Panc1 (cell line): ENCODE data around the gene DAB2IP.

Source experiments
- SIN3A ChIP-seq: IDR thresholded peaks from 2 replicates; pipeline ENCODE4 v1.6.1; 2012; ENCODE audit warnings: low read depth, mild to moderate bottlenecking, low read length, moderate library complexity, borderline replicate concordance; ENCODE audit not compliant: insufficient read depth
- TF ChIP-seq, protein P1 (sequence below): fragments of 450-650 bp; IDR thresholded peaks from 2 replicates; pipeline ENCODE4 v1.5.1; 2017; ENCODE audit warnings: mild to moderate bottlenecking

DNA sequence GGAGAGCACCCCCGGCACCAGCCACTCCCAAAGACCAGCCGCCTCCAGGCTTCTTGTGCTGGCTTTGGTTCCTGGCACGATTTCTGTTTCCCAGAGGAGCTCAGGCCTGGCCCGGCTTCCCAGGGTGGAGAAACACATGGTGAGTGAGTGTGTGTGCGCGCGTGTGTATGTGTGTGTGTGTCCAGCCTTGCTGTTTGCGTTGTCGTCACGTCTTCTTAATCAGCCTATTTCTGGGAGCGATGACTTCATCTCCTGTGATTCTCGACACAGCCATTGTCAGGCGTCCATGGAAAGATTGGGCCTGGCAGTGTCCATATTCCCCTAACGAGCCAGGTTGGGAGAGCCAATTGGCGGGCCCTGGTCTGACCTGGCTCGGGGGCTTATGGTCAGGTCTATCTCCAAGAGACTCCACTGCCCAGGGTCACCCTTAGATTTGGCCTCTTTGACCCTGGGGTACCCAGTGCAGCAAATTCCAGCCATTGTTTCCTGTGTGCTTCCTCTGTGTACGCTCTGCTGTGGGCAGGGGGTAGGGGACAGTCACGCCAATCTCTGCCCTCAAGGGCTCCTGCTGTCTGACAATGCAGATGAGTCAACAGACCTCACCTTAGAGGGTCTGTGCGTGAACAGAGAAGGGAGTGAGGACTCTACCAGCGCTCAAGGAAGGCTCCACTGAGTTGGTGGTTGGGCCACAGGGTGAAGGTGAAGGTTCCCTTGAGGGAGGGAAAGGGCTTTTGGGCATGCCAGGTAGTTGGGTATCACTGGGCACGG is 73.8 kb downstream of the DAB2IP start:
- no peak for TF ChIP-seq SIN3A
- TF ChIP-seq, protein P1, sequence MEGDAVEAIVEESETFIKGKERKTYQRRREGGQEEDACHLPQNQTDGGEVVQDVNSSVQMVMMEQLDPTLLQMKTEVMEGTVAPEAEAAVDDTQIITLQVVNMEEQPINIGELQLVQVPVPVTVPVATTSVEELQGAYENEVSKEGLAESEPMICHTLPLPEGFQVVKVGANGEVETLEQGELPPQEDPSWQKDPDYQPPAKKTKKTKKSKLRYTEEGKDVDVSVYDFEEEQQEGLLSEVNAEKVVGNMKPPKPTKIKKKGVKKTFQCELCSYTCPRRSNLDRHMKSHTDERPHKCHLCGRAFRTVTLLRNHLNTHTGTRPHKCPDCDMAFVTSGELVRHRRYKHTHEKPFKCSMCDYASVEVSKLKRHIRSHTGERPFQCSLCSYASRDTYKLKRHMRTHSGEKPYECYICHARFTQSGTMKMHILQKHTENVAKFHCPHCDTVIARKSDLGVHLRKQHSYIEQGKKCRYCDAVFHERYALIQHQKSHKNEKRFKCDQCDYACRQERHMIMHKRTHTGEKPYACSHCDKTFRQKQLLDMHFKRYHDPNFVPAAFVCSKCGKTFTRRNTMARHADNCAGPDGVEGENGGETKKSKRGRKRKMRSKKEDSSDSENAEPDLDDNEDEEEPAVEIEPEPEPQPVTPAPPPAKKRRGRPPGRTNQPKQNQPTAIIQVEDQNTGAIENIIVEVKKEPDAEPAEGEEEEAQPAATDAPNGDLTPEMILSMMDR, result no peak
